HG03108 (cell line): ENCODE measurements around the gene MPZ.
A peak's percentile ranks its signal among the peaks of the same experiment; 100 is the strongest.
"Not testable (repeated sequence)": the region's sequence is repeated elsewhere in the genome, so short reads cannot be mapped to it uniquely, and the experiment has no call there.

Experiments used
- ATAC-seq: cut with Tn5 transposase; IDR thresholded peaks from one replicate; pipeline ENCODE4 v1.9.1; 2021; ENCODE audit warnings: moderate library complexity; ENCODE audit not compliant: unreplicated experiment

The MPZ gene

DNA sequence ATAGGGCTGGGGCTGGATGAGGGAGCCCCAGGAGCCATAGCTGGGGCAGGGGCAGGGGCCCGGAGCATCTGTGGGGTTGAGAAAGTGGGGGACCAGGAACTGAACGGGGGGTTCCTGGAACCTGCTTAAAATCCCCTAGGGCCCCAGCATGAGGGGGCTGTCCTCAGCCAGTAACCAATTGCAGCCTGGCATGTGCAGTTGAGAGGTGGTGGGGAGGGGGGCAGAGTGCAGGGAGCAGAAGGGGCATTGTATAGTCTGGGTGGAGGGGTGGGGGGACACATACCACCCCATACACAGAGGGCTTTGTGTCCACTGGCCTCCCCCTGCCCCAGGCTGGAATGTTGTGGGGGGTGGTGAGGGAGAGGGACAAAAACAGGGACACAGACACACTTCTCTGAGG, at the start of gene MPZ:
MPZ (minus strand) TSS at position 101 of the 400 bp plus-strand sequence; CDS start at position 38, 63 bp downstream.
- no peak for ATAC-seq

DNA sequence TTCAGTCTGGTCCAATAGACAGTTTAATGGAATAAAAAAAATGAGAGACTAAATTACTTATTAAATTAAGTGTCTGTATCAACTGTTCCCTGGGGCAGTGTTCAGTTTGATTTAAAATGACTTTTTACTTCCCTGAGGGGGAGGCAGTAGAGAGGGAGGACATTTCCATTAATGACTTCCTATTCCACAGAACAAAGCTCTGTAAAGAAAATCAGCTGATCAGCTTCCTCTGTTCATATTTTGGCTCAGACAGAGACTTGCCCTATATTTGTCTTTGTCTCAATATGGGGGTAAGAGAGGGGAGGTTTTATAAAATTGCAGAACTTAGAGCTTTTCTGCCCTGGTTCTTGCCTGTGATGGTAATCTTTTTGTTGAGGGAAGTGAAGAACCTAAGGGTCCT, 49.5 kb upstream of the MPZ start:
- ATAC-seq: no peak

DNA sequence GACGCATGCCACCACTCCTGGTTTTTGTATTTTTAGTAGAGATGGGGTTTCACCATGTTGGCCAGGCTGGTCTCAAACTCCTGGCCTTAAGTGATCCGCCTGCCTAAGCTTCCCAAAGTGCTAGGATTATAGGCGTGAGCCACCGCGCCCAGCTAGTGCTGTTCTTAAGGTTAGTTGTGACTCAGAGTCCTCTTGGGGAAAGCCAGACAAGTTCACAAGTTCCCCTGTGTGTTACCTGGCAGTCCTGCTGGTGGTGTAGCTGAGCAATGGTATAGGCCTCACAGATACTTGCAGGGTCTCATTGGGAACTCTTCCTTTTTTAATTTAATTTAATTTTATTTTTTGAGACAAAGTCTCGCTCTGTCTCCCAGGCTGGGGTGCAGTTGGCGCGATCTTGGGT, 47.3 kb upstream of the MPZ start:
- ATAC-seq: no peak

DNA sequence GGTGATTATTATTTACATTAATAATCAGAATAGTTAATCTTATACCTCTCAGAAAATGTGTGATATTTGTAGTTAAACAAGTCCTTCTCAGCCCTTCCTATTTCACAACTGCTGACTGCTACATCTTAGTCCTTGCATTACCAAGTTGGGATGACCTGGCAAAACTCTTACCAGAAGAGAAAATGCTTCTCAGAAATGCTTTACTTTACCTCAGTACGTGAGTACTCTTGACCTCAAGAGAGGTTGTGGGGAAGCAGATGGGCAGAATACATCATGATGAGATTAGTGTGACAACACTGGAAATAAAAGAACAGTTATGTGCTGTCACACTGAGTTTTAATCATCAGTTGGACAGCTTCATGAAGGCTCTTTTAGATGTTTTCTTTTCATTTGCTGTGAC, 41.7 kb upstream of the MPZ start:
- ATAC-seq: no peak

DNA sequence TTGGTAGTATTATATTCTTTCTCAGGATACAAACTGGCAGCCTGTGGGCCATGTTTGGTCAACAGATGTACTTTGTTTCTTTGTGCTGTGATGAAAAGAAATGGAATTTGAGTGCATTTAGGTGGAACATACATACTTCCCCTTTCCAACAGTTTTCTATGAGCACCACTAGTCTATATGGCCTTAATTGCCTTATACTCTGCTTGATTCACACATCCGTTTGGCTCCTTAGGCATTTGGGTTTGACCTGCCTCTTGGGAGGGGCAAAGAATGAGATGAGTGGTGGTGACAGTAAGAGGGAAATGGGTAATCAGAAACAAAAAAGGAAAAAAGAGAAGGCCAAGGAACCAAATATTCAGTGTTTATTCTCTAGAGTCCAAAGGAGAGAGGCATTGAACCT, 40.9 kb upstream of the MPZ start:
- no peak for ATAC-seq

DNA sequence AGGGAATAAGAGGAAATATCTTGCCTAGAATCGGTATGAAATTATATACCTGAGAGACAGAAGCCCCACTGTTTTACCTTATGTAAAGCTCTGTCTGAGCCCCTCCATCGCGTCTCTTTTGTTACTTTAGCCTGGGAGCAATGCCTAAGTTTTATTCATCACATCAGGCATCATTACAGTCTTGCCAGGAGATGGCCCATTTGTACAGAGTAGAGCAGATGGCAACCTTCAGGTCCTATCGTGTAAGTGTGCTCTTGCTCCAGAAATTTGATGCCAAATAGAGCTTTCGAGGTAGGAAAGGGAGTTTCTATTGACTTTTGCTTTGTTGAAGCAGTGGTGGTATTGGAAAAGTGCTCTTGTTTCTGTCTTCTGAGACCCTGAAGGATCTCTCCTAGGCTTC, 33.1 kb upstream of the MPZ start:
- no peak for ATAC-seq

DNA sequence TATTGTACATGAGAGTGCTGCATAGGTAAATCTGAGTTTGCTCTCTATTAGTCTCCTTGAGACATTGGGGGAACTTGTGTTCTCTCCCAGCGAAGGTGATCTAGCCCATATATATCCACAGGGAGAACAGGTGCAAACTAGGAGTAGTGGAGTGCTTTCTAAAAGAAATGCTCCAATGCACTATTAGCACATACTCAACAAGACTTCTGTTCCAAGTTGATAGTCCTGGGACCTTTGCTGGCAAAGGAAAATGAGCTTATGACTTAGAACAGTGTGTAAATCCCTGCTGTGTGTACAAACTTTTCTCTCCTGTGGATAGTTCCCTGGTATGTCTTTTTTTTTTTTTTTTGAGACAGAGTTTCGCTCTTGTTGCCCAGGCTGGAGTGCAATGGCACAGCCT, 32.4 kb upstream of the MPZ start:
- no peak for ATAC-seq

DNA sequence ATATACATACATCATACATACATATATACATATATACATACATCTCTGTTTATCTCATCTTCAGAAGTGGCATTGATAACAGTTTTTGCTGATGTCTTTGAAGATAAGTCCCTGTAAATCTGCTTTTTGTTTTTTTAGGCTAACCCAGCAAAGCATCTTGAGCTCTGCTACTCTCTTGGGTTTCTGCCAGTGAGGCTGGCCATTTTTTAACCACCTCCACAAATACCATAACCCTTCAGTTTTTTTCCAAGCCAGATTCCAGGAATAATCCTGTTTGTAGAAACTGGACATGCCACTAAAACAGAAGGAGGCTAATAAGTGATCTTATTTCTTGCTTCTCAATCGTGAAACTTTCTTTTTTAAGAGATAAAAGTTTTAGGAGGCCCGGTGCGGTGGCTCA, 26.0 kb upstream of the MPZ start:
- ATAC-seq: no peak

DNA sequence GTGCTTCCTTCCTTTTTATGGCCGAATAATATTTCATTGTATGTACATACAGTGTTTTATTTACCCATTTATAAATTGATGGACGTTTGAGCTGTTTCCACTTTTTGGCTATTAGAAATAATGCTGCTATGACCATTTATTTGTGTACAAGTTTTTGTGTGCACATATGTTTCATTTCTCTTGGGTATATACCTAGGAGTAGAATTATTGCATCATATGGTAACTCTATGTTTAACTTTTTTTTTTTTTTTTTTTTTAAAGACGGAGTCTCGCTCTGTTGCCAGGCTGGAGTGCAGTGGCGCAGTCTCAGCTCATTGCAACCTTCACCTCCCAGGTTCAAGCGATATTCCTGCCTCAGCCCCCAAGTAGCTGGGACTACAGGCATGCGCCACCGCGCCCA, 23.4 kb upstream of the MPZ start:
- no peak for ATAC-seq

DNA sequence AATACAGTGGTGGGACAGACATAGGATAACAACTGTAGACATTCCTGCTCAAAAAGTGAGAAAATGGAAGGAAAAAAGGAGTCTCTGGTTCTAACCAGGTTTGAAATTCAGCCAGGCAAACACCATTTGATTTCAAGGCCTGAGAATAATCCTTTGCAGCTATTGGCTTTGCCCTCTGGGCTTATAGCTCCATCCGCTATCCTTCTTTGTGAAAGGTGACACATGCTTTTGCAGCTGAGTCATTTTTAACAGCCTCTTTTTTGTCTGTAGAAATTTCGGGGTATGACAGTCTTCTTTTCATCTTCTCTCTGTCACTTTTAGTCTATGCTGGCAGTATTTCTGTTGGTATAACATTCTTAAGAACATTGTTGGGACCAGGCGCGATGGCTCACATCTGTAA, 20.6 kb upstream of the MPZ start:
- ATAC-seq: no peak

DNA sequence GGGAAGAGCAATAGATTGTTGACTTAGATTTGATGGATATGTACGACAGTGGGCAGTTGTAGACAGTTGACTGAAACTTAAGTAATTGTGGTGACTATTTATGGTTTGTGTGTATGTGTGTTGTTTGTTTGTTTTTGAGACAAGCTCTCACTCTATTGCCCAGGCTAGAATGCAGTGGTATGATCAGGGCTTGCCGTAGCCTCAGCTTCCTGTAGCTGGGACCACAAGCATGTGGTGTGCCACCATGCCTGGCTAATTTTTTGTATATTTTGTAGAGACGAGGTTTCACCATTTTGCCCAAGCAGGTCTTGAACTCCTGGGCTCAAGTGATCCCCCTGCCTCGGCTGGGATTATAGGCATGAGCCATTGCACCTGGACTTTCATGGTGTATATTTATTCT, 14.3 kb upstream of the MPZ start:
- no peak for ATAC-seq

DNA sequence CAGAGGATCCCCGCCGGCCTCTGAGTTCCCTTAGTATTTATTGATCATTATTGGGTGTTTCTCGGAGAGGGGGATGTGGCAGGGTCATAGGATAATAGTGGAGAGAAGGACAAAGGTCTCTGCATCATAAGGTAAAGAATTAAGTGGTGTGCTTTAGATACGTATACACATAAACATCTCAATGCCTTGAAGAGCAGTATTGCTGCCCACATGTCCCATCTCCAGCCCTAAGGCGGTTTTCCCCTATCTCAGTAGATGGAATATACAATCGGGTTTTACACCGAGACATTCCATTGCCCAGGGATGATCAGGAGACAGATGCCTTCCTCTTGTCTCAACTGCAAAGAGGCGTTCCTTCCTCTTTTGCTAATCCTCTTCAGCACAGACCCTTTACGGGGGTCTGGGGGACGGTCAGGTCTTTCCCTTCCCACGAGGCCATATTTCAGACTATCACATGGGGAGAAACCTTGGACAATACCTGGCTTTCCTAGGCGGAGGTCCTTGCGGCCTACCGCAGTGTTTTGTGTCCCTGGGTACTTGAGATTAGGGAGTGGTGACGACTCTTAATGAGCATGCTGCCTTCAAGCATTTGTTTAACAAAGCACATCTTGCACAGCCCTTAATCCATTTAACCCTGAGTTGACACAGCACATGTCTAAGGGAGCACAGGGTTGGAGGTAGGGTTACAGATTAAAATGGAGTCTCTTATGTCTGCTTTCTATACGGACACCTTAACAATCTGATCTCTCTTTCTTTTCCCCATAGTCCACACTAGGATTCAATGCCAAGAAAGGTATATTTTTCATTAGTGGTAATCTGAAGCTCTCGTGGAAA, 6.3 kb upstream of the MPZ start:
- ATAC-seq: not testable (repeated sequence)

DNA sequence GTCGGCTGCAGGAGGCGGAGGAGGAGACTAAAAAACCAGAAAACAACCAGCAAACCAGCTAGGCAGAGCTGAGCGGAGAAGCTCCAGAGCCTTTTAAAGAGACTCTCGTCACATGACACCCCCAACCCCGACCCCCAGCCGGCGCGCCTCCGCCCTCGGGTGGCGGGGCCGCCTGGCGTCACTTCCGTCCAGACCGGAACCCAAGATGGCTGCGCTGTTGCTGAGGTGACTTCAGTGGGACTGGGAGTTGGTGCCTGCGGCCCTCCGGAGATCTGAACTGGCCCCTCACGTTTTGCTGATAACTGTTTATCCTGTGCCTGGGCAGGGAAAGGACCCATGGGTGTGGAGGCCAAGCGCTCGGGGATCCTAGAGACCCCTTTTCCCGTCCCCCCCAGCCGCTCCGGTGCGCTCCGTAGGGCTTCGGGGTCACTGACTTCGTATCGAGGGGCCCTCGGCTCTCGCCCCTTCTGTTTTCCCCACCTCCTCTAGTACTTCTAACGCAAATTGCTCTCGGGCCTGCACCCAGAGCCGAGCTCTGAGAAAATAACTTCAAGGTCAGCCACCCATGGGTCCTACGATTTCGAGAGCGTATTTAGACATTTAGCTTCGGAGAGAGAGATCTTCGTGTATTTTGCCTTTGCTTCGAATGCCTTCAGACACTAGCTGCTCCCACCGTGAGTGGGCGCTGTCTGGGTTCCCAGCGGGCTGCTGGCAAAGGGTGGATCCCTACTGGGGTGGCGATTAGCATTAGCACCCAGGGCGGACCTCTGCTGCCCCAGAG, 4.6 kb upstream of the MPZ start, which contains the start of gene SDHC:
SDHC (plus strand) TSS at position 181 of the 781 bp plus-strand sequence; CDS start at position 206, 25 bp downstream.
- ATAC-seq: peak; percentile 94

DNA sequence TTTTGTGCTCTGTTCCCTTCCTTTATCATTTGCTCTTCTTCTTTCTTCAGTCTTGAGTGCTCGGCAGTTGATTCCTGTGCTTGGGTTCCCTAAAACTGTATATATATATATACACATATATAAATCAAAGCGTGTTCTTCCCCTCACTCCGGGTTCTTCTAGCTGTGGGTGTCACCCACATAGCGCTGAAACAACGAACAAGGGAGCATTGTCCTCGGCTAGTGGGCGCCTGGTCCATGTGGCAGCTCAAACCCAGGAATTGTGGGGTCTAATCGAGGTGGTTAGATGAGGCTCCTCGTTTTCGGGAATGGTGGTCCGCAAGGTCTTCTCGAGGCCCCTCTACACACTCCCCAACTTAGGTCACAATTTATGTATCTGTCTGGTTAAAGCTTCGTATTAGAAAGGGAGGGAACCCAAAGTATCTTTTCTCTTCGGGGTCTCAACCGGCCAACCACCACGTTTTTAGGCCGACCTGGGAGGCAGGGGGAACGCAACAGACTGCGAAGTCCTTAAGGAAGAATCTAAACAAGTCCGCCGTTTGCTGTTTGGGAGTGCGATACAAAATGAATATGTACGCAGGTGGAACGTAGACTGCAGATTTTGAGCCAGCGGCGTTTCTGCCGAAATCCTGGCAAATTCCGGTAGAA, 3.9 kb upstream of the MPZ start:
- no peak for ATAC-seq

DNA sequence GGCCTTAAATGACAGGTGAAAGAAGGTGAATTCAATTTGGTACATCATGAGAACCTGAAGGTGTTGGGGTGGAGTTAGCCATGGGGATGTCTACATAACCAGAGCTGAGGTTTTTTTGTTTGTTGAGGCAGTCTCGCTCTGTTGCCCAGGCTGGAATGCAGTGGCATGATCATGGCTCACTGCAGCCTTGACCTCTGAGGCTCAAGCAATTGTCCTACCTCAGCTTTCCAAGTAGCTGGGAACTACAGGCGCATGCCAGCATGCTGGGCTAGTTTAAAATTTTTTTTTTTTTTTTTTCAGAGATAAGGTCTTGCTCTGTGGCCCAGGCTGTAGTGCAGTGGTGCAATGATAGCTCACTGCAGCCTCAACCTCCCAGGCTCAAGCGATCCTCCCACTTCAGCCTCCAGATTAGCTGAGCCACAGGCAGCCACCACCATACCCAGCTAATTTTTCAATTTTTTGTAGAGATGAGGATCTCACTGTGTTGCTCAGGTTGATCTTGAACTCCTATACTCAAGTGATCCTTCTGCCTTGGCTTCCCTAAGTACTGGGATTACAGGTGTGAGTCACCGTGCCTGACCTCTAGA, 1.9 kb upstream of the MPZ start:
- ATAC-seq: no peak

DNA sequence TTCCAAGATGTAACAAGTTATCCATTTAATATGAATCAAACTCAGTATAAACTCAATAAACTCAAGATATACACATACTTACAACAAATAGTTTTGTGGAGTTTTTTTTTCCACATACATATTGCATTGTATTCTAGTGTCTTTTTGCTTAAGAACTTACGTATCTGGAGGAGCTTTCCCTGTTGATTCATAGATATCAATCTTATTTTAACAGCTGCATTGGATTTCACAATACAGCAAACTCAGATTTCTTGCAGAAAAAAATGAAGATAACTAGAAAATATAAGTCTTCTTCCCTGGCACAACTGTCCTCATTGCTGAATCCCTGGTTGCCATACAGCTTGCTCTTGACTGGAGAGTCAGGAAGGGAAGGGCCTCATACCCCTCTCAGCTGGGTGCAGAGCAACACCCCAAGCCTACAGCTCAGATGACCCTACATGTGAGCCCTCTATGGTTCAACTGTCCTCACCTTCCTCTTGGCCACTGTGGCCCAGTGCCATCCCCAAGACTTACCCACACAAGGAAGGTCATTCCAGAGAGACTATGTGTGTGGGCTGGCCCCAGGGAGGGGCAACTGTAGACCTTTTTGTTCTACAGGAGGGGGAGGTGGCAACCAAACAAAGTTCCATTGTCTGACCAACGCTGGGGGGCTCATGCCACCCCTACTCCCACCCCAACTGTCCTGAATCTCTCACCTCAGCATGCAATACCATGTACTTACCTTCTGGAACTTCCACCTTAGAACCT, 1.7 kb downstream of the MPZ start:
- ATAC-seq: no peak

DNA sequence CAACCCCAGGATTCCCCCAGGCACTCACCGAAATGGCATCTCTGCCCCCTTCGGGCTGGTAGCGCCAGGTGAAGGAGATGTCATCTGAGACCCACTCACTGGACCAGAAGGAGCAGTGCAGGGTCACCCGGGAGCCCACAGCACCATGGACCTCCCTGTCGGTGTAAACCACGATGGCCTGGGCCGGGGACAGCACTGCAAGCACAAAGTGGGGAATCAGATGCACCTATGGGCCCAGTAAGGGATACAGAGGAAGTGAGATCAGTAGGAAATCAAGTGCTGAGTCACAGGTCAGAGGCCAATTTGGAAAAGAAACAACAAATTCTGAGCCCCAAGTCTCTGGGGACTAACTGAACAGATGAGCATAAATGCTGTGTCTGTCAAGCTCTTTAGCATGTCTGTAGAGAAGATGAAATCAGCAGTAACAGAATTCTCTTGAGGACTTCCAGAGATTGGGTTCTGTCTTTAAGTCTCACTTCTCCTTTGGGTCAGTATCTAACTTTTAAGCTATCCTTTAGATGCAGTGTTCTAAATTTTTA, 2.5 kb downstream of the MPZ start:
- no peak for ATAC-seq

DNA sequence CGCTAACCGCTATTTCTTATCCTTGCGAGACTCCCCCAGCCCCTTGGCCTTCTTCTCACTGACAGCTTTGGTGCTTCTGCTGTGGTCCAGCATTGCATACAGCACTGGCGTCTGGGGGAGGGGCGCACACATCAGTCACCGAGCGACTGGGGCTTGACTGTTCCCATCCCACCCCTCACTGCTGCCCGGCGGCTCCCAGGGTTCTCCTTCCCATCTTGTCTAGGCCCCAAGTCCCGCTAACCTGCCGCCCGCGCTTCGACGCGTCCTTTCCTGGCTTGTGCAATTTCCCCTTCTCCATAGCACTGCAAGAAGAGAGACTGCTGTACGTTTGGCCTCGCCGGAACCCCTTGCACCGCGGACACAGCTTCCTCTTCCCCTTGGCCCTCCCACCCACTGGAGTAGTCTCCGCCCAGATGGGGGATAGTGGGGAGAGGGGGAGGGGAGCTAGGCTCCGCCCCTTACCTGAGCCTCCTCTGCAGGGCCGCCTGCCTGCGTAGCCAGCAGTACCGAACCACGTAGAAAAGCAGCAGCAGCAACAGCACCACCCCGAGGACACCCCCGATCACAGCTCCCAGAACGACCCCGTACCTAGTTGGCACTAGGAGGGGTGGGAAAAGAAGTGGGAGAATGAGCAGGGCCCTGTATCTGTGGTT, 3.8 kb downstream of the MPZ start:
- ATAC-seq: peak; percentile 65

DNA sequence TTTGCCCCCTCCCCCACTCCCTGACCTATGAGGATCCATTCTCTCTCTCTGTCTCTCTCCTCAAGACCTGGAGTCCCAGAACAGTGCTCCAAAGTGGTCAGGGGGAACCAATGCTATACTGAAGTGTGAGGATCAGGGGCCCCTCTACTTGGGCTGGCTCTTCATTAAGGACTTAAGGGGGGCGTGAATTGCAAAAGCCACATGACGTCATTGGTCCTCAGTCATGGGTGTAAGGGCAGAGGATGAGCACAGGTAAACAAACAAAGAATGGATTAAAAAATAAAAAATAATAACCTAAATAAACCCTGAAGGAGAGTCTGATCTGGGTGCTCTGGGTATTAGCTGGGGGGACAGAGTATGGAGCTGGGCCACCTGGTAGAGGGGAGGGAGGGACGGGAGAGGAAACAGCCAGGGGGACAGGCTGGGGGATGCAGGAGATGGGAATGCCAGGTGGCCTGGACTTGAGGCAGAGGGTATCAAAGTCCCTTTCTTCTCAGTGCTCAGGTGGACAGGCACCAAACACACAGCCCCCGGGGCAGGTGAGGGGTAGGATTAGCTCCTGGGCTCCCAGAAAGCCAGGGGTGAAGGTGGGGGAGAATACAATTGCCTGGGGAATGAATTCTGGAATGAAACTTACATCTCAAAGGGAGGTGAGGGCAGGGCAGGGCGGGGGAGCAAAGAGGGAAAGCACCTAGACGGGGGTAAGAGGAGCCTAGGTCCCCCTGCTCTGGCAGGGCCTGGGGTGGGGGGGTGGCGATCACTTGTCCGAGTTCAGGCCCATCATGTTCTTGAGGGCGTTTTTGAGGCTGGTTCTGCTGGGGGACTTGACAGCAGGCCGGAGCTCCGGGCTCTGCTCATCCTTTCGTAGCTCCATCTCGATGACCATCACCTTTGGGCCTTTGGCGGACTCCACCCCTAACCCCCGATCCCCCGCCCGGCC, 4.6 kb downstream of the MPZ start:
- ATAC-seq: no peak
